DOHH2 (cell line): ENCODE data around the gene AHSP.
"Not testable (repeated sequence)": the region's sequence is repeated elsewhere in the genome, so short reads cannot be mapped to it uniquely, and the experiment has no call there.

ENCODE experiments used
- H3F3A ChIP-seq: fragments of 200-600 bp; sonication (generic), shearing (Covaris generic); 2 replicates; pipeline ENCODE4 v1.6.0; 2016; ENCODE audit warnings: antibody characterized with exemption, mild to moderate bottlenecking; ENCODE audit not compliant: control insufficient read depth, insufficient read depth
- H3K27ac ChIP-seq: fragments of 200-600 bp; sonication (generic); 2 replicates; pipeline ENCODE4 v1.5.1; 2014; ENCODE audit warnings: low read depth, mild to moderate bottlenecking, low read length, moderate library complexity
- H3K27me3 ChIP-seq: fragments of 200-600 bp; sonication (generic); 2 replicates; pipeline ENCODE4 v1.6.1; 2014; ENCODE audit warnings: mild to moderate bottlenecking, low read length, mixed read lengths; ENCODE audit not compliant: control insufficient read depth
- H3K36me3 ChIP-seq: fragments of 200-600 bp; sonication (generic); 2 replicates; pipeline ENCODE4 v1.6.1; 2014; ENCODE audit warnings: mild to moderate bottlenecking, low read length, moderate library complexity, mixed read lengths; ENCODE audit not compliant: control insufficient read depth
- H3K4me1 ChIP-seq: fragments of 200-600 bp; sonication (generic); 2 replicates; pipeline ENCODE4 v1.6.1; 2014; ENCODE audit warnings: mild to moderate bottlenecking, low read length, mixed read lengths; ENCODE audit not compliant: control insufficient read depth
- H3K4me2 ChIP-seq: fragments of 200-600 bp; sonication (generic); 2 replicates; pipeline ENCODE4 v1.6.0; 2014; ENCODE audit warnings: mild to moderate bottlenecking, low read length, moderate library complexity
- H3K4me3 ChIP-seq: fragments of 200-600 bp; sonication (generic); 2 replicates; pipeline ENCODE4 v1.5.1; 2014; ENCODE audit warnings: mild to moderate bottlenecking, low read length, mixed read lengths
- H3K79me2 ChIP-seq: fragments of 200-600 bp; sonication (generic); 2 replicates; pipeline ENCODE4 v1.6.1; 2014; ENCODE audit warnings: mild to moderate bottlenecking, low read length, mixed read lengths; ENCODE audit not compliant: control insufficient read depth
- H3K9me2 ChIP-seq: fragments of 200-600 bp; sonication (generic); replicated peaks from 2 replicates; pipeline ENCODE4 v1.6.1; 2014; ENCODE audit warnings: mild to moderate bottlenecking, low read length, mixed read lengths; ENCODE audit not compliant: control insufficient read depth
- H3K9me3 ChIP-seq: fragments of 200-600 bp; sonication (generic); 2 replicates; pipeline ENCODE4 v1.6.1; 2014; ENCODE audit warnings: antibody characterized with exemption, low read length, mixed read lengths; ENCODE audit not compliant: control insufficient read depth, insufficient read depth
- H4K20me1 ChIP-seq: fragments of 200-600 bp; sonication (generic); 2 replicates; pipeline ENCODE4 v1.6.0; 2014; ENCODE audit warnings: low read depth, mild to moderate bottlenecking, antibody characterized with exemption, low read length, moderate library complexity; ENCODE audit not compliant: control insufficient read depth, insufficient read depth
- CTCF ChIP-seq: fragments of 200-600 bp; sonication (generic); IDR thresholded peaks from one replicate; pipeline ENCODE4 v1.5.1; 2014; ENCODE audit warnings: antibody characterized with exemption, mild to moderate bottlenecking, low read depth, low read length; ENCODE audit not compliant: poor library complexity, severe bottlenecking
- EZH2phosphoT487 ChIP-seq: fragments of 200-600 bp; sonication (generic); IDR thresholded peaks from 2 replicates; pipeline ENCODE4 v1.6.1; 2017; ENCODE audit warnings: borderline replicate concordance, mild to moderate bottlenecking, antibody characterized with exemption, low read length, moderate library complexity, mixed read lengths

AHSP gene

GRCh38 chr16:31535737-31536136 lies 8.0 kb downstream of the AHSP start:
- Histone ChIP-seq H3K9me2 (no peaks in the 10 kb centered on the region), H3K9me3 (no peaks in the 10 kb centered on the region), H3K79me2 (no peaks in the 10 kb centered on the region), H3K4me1 (no peaks in the 10 kb centered on the region), H3F3A (no peaks in the 10 kb centered on the region), H3K27me3 (no peaks in the 10 kb centered on the region), H3K4me3 (no peak overlapping the region), H3K36me3 (no peaks in the 10 kb centered on the region), H3K27ac (no peak overlapping the region), H3K4me2 (no peak overlapping the region), H4K20me1 (no peaks in the 10 kb centered on the region)
- TF ChIP-seq EZH2phosphoT487 (no peak), CTCF (no peak)

- Histone ChIP-seq H3K4me2 (no peak overlapping the region), H3F3A (no peaks in the 10 kb centered on the region), H3K9me3 (no peaks in the 10 kb centered on the region), H3K36me3 (no peaks in the 10 kb centered on the region), H3K27ac (no peak overlapping the region), H3K4me1 (no peaks in the 10 kb centered on the region), H4K20me1 (no peaks in the 10 kb centered on the region), H3K9me2 (no peaks in the 10 kb centered on the region), H3K27me3 (no peaks in the 10 kb centered on the region), H3K4me3 (no peak overlapping the region), H3K79me2 (no peaks in the 10 kb centered on the region)
- TF ChIP-seq CTCF (no peak), EZH2phosphoT487 (no peak)
Measured at GRCh38 chr16:31536804-31537361, 9.2 kb downstream of the AHSP start.

- no peaks in the 10 kb centered on the region for H3K27me3 ChIP-seq
- no peaks in the 10 kb centered on the region for H3F3A ChIP-seq
- H3K36me3 ChIP-seq: no peaks in the 10 kb centered on the region
- H3K27ac ChIP-seq: no peak overlapping the region
- no peaks in the 10 kb centered on the region for H3K79me2 ChIP-seq
- H3K4me3 ChIP-seq: no peak overlapping the region
- H3K9me3 ChIP-seq: no peaks in the 10 kb centered on the region
- H3K4me2 ChIP-seq: no peak overlapping the region
- TF ChIP-seq CTCF (no peak), EZH2phosphoT487 (no peak)
- H3K9me2 ChIP-seq: no peaks in the 10 kb centered on the region
- H3K4me1 ChIP-seq: no peaks in the 10 kb centered on the region
- no peaks in the 10 kb centered on the region for H4K20me1 ChIP-seq
Measured at GRCh38 chr16:31537362-31538242, 9.9 kb downstream of the AHSP start.

GRCh38 chr16:31538243-31538598 lies 10.5 kb downstream of the AHSP start:
- H3K4me2 ChIP-seq, H3K9me3 ChIP-seq, H4K20me1 ChIP-seq, H3K27me3 ChIP-seq, H3K9me2 ChIP-seq, H3K4me3 ChIP-seq, H3K36me3 ChIP-seq, H3K4me1 ChIP-seq, H3F3A ChIP-seq, H3K79me2 ChIP-seq, H3K27ac ChIP-seq: not testable (repeated sequence)

- H3K79me2 ChIP-seq, H3K27me3 ChIP-seq, H3K4me3 ChIP-seq, H3F3A ChIP-seq, H3K27ac ChIP-seq, H3K4me1 ChIP-seq, H4K20me1 ChIP-seq, H3K36me3 ChIP-seq, H3K4me2 ChIP-seq, H3K9me3 ChIP-seq, H3K9me2 ChIP-seq: not testable (repeated sequence)
Measured at GRCh38 chr16:31539762-31540161, 12.1 kb downstream of the AHSP start.
